GM19455 (cell line): ENCODE data around the gene ANKRD28.
A peak's percentile ranks its signal among the peaks of the same experiment; 100 is the strongest.

Source experiments
- ATAC-seq: cut with Tn5 transposase; IDR thresholded peaks from one replicate; pipeline ENCODE4 v1.9.1; 2021; ENCODE audit not compliant: unreplicated experiment

ANKRD28 gene

DNA sequence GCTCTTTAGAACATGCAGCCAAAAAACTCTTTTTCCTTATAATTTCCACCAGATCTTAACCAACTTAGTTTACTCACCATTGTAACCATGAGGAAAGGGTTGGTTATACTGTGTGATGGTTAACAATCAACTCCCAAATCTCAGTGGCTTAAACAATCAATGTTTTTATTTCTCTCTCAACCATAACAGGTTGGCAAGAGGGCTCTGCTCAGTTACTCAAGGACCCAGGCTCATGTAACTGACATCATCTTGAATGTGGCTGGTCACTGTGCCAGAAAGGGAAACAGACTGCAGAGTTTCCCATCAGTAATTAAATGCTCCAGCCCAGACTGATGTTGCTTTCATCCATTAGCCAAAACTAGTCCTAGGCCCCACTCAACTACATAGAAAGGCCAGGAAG is 69.0 kb downstream of the ANKRD28 start:
- ATAC-seq = no peak

DNA sequence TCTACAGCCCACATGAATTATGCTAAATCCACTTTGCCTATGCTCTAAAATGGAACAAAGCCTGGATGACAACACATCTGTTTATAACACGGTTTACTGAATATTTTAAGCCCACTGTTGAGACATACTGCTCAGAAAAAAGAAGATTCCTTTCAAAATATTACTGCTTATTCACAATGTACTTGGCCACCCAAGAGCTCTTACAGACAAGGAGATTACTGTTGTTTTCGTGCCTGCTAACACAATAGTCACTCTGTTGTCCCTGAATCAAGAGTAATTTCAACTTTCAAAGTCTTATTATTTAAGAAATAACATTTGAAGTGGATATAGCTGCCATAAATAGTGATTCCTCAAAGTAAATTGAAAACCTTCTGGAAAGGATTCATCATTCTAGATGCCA is 70.9 kb downstream of the ANKRD28 start:
- no peak for ATAC-seq

GRCh38 chr3:15726043-15726442 is 71.7 kb downstream of the ANKRD28 start:
- peak; percentile 95 for ATAC-seq

GRCh38 chr3:15724446-15724845 is 73.3 kb downstream of the ANKRD28 start:
- ATAC-seq = no peak

DNA sequence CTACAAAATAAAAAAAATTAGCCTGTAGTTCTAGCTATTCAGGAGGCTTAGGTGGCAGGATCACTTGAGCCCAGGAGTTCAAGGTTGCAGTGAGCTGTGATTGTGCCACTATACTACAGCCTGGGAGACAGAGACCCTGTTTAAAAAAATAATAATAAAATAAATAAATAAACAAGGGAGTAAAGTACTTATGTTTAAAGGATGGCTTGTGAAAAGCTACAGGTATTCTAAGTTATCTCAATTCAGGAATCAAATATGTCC is 74.2 kb downstream of the ANKRD28 start:
- ATAC-seq = no peak

- no peak for ATAC-seq
Measured at GRCh38 chr3:15722877-15723623, 74.7 kb downstream of the ANKRD28 start.

DNA sequence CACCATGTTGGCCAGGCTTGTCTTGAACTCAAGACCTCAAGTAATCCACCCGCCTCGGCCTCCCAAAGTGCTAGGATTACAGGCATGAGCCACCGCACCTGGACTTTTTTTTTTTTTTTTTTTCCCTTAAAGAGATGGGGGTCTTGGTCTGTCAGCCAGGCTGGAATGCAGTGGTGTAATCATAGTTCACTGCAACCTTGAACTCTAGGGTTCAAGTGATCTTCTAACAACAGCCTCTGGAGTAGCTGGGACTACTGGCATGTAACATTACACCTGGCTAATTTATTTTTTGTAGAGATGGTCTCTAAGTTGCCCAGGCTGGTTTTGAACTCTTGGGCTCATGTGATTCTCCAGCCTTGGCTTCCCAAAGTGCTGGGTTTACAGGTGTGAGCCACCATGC is 81.6 kb downstream of the ANKRD28 start:
- ATAC-seq = no peak

DNA sequence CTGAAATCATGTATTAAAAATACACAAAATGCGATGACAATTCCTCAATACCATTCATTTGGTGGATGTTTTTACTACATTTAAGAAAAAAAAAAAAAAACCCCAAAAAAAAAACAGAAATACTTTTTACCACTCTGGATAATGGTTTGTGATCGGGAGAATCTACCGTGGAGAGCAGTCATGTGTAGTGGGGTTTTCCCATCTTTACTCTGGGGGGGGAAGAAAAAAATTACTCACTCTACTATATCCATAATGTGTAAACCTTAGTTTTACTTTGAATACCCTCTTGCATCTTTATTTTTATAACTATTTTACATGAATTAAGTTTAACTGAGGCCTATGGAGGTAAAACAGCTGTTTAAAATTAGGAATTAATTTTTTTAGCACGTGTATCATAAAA is 83.3 kb downstream of the ANKRD28 start:
- ATAC-seq = no peak

DNA sequence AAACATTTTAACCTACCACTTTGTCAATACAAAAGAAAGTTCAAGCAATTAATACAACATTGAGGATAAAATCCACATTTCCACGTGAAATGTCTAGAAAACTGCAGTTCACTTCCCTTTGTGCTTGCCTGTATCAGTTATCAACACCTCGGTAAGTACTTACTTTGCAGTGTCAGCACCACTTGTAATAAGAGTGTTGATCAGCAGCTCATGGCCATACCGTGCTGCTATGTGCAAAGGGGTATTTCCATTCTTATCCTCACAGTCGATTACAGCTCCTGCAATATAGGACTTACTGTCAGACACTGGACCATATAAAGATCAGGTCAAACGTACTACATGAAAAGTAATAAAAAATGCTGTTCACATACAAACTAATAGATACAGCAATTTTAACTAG is 84.4 kb downstream of the ANKRD28 start:
- no peak for ATAC-seq

DNA sequence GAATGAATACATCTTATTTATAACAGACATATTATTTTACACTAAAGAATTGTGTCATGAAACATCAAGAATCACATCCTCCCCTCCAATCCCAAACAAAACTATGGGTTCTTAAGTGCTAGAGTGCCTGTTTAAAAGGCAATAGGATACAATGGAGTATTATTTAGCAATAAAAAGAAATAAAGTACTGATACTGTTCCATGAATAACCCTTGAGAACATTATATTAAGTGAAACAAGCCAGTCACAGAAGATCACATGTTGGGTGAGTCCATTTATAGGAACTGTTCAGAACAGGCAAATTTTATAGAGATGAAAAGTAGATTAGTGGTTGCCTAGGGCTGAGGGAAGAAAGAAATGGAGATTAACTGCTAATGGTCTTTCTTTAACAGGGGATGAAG is 86.5 kb downstream of the ANKRD28 start:
- ATAC-seq = no peak

- ATAC-seq = no peak
Measured at GRCh38 chr3:15708882-15709677, 88.7 kb downstream of the ANKRD28 start.

DNA sequence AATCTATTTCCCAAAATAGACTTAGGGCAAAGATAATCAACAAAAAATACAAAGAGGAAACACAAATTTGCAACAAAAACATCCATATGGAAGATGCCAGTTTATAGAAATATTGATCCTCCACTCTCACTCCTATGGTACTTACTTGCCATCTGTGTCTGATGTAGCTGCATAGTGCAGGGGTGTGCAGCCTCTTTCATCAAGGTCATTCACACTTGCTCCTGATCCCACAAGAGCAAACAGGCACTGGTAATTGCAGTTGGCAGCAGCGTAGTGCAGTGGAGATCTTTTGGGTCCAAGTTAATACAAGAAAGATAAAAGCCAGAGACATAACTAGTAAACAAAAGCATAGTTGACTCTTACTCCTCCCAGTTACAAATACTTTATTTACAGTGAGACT is 90.0 kb downstream of the ANKRD28 start:
- ATAC-seq = no peak

GRCh38 chr3:15703346-15703745 is 94.4 kb downstream of the ANKRD28 start:
- ATAC-seq = no peak

GRCh38 chr3:15694628-15695027 is 103.2 kb downstream of the ANKRD28 start:
- ATAC-seq = no peak

DNA sequence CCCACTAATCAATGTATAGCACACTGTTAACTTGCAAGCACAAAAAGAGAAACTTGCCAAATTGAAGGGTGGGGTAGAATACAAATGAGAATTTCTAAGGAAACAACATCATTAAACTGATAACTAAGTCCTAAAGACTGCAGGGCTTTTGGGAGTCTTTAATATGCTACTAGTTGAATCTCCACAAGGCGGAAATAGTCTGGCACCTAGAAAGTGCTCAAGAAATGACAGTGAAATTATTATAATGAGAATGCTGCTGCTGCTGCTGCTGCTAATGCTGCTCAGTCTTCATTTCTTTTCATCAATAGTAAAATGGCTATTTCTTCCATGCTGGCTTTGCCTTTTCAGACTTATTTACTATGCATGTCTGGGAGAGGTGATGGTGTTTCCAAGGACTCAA is 104.4 kb downstream of the ANKRD28 start:
- ATAC-seq = no peak

GRCh38 chr3:15690748-15691147 is 107.0 kb downstream of the ANKRD28 start:
- ATAC-seq = no peak

DNA sequence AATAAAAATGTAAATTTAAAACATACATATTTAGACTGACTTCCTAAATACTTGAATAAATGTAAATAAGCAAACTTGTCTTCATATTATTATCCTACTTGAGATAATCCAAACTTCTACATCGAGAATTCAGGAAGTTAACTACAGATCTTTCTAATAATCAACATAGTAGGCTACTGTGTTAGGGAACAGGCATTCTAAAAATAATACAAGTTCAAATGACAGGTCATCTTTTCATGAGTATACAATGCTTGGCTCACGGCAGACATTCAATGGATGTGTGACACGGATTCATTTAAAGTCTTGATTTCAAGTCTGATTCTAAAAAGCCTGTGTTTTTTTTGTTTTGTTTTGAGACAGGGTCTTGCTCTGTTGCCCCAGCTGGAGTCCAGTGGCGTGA is 107.5 kb downstream of the ANKRD28 start:
- ATAC-seq = no peak

DNA sequence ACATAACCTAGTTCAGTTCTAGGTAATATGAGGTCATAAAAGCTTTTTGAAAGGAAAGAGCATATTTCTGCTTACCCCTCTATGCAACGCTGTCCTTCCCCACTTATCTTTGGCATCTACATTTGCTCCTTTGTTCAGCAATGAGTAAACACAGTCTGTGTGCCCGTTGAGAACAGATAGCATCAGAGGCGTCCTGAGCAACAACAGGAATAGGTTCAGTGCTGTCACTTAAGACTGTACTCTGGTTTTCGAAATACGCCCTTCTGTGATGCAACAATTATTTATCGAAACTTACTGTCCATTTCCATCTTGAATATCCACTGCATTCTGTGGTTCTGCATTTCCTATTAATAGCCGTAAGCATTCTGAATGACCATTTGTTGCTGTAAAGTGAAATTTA is 111.9 kb downstream of the ANKRD28 start:
- no peak for ATAC-seq

GRCh38 chr3:15683253-15683652 is 114.5 kb downstream of the ANKRD28 start:
- no peak for ATAC-seq

DNA sequence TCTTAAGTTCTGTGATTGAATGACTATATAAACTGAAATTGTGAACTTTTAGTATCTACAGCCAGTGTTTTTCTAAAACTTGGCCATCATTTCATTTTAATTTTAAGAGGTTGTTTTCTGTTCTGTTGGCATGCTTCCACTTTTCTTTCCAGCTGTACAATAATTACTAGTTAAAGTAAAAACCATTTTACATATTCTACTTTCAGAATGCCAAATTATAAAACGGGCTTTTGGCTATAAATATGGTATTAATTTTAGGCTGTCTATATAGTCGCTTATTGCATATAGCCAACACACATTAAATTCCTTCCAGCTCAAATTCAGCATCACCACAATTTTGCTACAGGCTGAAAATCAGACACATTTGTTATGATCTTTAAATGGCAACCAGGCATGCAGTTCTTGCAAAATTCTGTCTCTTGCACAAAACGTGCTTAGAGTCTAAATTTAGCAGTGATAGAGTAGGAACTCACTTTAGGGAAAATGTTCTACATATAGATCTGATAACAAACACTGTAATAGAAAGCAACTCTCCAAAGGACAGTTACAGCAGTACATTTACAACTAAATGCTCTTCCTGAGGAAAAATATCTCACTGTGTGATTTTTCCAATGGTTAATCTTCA is 115.1 kb downstream of the ANKRD28 start:
- ATAC-seq = no peak

DNA sequence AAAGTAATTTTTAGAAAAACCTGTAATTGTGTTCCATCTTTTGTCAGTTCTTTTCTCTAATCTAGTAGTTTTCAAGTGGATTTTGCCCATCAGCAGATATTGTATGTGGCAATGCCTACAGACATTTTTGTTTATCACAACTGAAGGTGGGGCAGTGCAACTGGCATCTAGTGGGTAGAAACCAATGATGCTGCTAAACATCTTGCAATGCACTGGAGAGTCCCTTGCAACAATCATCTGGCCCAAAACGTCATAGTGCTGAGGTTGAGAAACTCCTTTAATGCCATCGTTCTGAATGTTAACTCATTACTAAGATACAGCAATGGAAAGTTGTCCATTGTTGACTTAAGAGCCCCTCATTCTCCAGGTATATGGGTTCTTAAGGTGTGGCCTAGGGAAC is 116.1 kb downstream of the ANKRD28 start:
- no peak for ATAC-seq

DNA sequence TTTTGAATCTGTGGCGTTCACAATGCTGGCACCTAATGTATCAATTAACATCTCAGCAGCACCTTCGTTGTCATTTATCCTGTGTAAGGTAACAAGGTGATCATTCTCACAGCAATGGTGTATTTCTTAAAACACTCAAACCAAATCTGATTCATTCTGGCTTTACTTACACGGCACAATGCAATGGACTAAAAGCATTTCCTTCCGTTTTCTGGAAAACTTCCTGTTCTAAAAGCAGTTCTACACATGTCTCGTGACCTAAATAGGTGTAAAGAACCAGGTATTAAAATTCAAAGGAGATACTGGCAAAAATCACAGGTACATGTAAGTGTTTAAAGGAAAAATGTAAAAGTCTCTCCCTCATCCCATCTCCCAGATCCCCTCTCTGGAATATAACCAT is 118.5 kb downstream of the ANKRD28 start:
- no peak for ATAC-seq
